ENCODE data around the gene HOXA3. TPM values are rescaled to one million over a fixed set of nuclear protein-coding genes. Genes with fewer than 3 reads are reported as not detected.
A peak's percentile ranks its signal among the peaks of the same experiment; 100 is the strongest.

Gene HOXA3
- polyA plus RNA-seq, 3 donors: 42.4 to 62.7 (median 42.7) TPM

DNA sequence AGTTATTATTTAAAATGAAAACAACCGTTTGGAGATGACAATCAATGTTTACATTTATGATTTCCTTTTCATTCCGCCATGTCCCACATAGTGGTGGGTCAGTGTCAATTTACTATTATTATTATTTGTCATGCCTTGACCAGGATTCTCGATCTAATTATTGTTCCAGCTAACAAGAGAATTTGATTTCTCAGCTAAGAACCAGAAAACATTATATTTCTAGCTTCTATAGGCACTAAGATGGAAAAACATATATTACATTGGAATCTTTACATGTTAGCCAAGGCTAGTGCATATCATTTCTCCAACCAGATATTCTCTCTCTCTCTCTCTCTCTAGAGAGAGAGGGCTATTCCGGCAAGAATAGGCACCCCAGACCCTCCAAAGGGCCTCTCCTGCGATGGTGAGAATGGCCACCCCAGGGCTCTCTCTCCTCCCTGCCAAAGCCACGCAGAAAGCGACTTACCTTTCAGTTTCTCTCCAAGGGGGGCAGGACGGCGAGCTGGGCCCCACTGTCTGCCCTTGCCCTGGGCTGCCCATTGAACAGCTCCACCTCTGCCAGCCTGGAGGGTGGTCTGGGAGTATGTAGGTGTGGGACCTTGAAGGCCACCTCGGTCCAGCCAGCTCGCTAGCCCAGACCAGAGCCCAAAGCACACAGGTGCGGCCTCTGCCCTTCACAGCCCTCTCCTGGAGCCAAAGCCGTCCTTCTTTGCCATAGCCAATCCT lies 2.4 kb downstream of the HOXA3 start:
- no peak for DNase-seq (ENCODE audit: extremely low read depth in 1 of 11, low read depth in 9 of 11, low spot score in 4 of 11)

GRCh38 chr7:27148756-27149641 lies 3.4 kb downstream of the HOXA3 start:
- DNase-seq (ENCODE audit: extremely low read depth in 1 of 11, low read depth in 9 of 11, low spot score in 4 of 11): no peak

- DNase-seq (ENCODE audit: extremely low read depth in 1 of 11, low read depth in 9 of 11, low spot score in 4 of 11): no peak
These were observed 4.2 kb downstream of the HOXA3 start for GRCh38 chr7:27148031-27148755.

- DNase-seq (ENCODE audit: extremely low read depth in 1 of 11, low read depth in 9 of 11, low spot score in 4 of 11): no peak
These were observed 5.0 kb downstream of the HOXA3 start, which contains the start of gene HOXA6 for GRCh38 chr7:27147199-27148030. HOXA6 (minus strand) TSS chr7:27147774; CDS start chr7:27147749, 25 bp downstream.

GRCh38 chr7:27146491-27147198 lies 5.7 kb downstream of the HOXA3 start:
- DNase-seq (ENCODE audit: extremely low read depth in 1 of 11, low read depth in 9 of 11, low spot score in 4 of 11): no peak

DNA sequence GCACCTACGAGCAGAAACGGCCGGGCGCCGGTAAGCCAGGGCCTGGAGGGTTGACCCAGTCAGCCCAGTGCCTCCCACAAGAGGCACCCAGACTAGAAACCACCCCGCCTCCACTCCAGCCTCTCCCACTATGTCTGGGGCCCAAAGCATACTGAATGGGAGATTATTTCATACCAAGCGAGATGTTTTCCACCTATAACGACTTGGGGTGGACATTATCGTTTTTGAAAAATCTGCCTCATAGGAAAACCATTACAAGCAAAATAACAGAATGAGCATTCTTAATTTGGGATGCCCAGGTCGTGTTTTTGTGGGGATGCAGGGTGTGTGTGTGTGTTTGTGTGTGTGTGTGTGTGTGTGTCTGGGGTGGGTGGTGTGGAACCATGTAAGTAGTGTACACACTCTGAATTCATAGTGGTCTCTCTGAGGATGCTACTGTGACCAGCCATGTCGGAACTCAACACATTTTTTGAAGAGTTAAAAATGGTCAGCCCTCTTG lies 6.4 kb downstream of the HOXA3 start:
- no peak for DNase-seq (ENCODE audit: extremely low read depth in 1 of 11, low read depth in 9 of 11, low spot score in 4 of 11)

- DNase-seq (ENCODE audit: extremely low read depth in 1 of 11, low read depth in 9 of 11, low spot score in 4 of 11): no peak
These were observed 7.0 kb downstream of the HOXA3 start for GRCh38 chr7:27145165-27145913.

GRCh38 chr7:27144781-27145164 lies 7.6 kb downstream of the HOXA3 start:
- DNase-seq (ENCODE audit: extremely low read depth in 1 of 11, low read depth in 9 of 11, low spot score in 4 of 11): no peak

GRCh38 chr7:27143950-27144780 lies 8.2 kb downstream of the HOXA3 start:
- no peak for DNase-seq (ENCODE audit: extremely low read depth in 1 of 11, low read depth in 9 of 11, low spot score in 4 of 11)

GRCh38 chr7:27143023-27143949 lies 9.1 kb downstream of the HOXA3 start, which contains the start of gene HOXA5:
HOXA5 (minus strand) TSS chr7:27143681; CDS start chr7:27143607, 74 bp downstream.
- DNase-seq (ENCODE audit: extremely low read depth in 1 of 11, low read depth in 9 of 11, low spot score in 4 of 11): peak in 8 of 11 donors; percentile 85 to 92 (median 88)

DNA sequence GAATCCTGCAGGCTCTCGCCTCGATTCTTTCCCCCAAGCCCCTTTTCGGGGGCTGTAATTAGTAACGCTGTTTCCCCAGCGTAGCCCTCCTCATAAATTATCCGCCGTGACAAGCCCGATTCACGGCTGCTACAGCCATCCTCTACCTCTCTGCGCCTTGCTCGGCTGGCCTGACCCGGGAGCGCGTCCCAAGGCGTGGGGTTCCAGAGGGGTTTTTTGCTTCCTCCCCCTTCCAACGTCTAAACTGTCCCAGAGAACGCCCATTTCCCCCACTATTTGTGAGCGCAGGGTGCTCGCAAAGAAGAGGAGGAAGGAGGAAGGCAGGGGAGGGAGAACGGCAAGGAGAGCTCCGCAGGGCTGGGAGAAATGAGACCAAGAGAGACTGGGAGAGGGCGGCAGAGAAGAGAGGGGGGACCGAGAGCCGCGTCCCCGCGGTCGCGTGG lies 9.8 kb downstream of the HOXA3 start:
- DNase-seq (ENCODE audit: extremely low read depth in 1 of 11, low read depth in 9 of 11, low spot score in 4 of 11): no peak

- DNase-seq (ENCODE audit: extremely low read depth in 1 of 11, low read depth in 9 of 11, low spot score in 4 of 11): no peak
These were observed 10.3 kb downstream of the HOXA3 start for GRCh38 chr7:27141923-27142579.

DNA sequence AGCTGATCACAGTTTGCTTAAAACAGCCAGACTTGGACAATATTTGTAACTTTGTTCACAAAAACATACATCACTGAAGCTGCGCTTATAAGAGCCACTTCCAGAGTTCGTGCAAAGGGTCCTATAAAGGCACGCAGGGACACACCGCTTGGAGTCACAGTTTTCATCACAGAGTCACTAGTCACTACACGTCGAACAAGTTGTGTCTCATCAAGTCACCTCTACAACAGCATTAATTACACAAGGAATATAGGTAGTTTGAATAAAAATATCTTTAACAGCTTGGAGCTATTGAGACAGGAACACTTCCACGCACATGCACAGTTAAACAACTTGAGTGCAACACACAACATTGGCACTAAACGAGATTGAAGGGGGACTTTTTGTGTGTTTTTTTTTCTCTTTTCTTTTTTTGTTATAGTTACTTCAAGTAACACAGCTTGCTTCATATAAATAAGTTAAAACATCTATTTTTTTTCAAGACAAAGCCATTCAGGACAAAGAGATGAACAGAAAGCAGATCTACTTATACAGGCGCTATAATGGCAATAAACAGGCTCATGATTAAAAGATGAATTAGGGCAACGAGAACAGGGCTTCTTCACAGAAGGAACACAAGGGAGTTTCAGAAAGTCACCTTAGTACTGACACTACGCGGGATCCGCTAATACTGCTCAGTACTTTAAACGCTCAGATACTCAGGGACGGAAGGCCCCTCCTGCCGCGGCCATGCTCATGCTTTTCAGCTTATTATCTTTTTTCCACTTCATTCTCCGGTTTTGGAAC lies 11.1 kb downstream of the HOXA3 start:
- DNase-seq (ENCODE audit: extremely low read depth in 1 of 11, low read depth in 9 of 11, low spot score in 4 of 11): no peak

Measured in renal cortex interstitium (tissue), 11 donors.